ENCODE measurements around the gene MROH2A.

- TF ChIP-seq CTCF (conservative IDR thresholded peaks at IDR 0.05) (no peak), EZH2 (IDR thresholded peaks at IDR 0.05; ENCODE audit: low read depth) (no peak)
Measured at GRCh38 chr2:233802132-233802815, 24.1 kb downstream of the MROH2A start.

Data from PC-9 (cell line).